Adrenal gland (tissue), 5 donors: ENCODE results near the gene SCN3B.

Experiments
- POLR2A ChIP-seq, 2 donors: fragments of 450-650 bp; IDR thresholded peaks; one replicate each; pipeline ENCODE4 v1.6.1; 2017; ENCODE audit warnings: antibody characterized with exemption in 2 of 2, mild to moderate bottlenecking in 2 of 2, moderate library complexity in 1 of 2
- TF ChIP-seq, protein P1 (sequence below), 6 experiments: fragments of 450-650 bp in 4 of 6; fragments of 200-600 bp in 2 of 6; sonication (generic) in 1 of 6; IDR thresholded peaks; 1 replicate in 5 of 6; 2 replicates in 1 of 6; pipeline versions ENCODE4 v1.5.1 to v1.8.0; 2016 to 2021; ENCODE audit warnings: antibody characterized with exemption in 6 of 6, mild to moderate bottlenecking in 2 of 6, moderate library complexity in 1 of 6
- donor health status: DM: no; HTN: no; CAD: no.

DNA sequence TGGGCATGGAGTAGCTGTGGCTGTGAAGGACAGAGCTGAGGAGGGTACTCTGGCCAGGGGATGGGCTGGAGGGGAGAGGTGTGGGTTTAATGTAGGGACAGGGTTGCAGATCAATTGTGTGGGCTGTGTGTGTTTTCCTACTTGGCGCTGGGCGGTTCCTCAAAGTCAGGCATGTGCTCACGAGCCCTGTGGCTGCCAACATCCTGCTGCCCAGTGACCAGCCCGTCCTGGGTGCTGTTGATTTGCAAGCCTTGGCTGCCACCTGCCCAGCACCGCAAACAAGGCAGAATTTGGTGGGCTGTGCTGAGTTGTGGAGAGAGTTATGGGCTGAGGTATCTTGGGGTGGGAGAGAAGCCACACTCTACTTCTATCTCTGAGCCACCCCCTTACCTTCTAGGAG is 69.2 kb downstream of the SCN3B start:
- TF ChIP-seq, protein P1, sequence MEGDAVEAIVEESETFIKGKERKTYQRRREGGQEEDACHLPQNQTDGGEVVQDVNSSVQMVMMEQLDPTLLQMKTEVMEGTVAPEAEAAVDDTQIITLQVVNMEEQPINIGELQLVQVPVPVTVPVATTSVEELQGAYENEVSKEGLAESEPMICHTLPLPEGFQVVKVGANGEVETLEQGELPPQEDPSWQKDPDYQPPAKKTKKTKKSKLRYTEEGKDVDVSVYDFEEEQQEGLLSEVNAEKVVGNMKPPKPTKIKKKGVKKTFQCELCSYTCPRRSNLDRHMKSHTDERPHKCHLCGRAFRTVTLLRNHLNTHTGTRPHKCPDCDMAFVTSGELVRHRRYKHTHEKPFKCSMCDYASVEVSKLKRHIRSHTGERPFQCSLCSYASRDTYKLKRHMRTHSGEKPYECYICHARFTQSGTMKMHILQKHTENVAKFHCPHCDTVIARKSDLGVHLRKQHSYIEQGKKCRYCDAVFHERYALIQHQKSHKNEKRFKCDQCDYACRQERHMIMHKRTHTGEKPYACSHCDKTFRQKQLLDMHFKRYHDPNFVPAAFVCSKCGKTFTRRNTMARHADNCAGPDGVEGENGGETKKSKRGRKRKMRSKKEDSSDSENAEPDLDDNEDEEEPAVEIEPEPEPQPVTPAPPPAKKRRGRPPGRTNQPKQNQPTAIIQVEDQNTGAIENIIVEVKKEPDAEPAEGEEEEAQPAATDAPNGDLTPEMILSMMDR (IDR thresholded peaks at IDR 0.05), result no peak
- no peak for TF ChIP-seq POLR2A (IDR thresholded peaks at IDR 0.05)
